Sigmoid colon (tissue), 4 donors: Measurements from ENCODE around the gene GRM7.

Experiments
- EP300 ChIP-seq, 4 donors: sonication (generic); formaldehyde crosslinking; IDR thresholded peaks; one replicate each; pipeline ENCODE4 v1.6.1; 2017; ENCODE audit warnings: antibody characterized with exemption in 4 of 4
- POLR2A ChIP-seq, 2 donors: fragments of 450-650 bp; IDR thresholded peaks; one replicate each; pipeline ENCODE4 v1.6.1; 2016; ENCODE audit warnings: antibody characterized with exemption in 2 of 2, mild to moderate bottlenecking in 2 of 2, moderate library complexity in 2 of 2
- TF ChIP-seq, protein P1 (sequence below), 4 experiments: fragments of 450-650 bp in 3 of 4; fragments of 200-600 bp in 1 of 4; IDR thresholded peaks; one replicate each; pipeline ENCODE4 v1.5.1; 2016 to 2019; ENCODE audit warnings: antibody characterized with exemption in 4 of 4, mild to moderate bottlenecking in 3 of 4, moderate library complexity in 2 of 4

GRCh38 chr3:7171493-7171892 lies 310.6 kb downstream of the GRM7 start:
- TF ChIP-seq POLR2A (IDR thresholded peaks at IDR 0.05) (no peak), EP300 (IDR thresholded peaks at IDR 0.05) (no peak)
- TF ChIP-seq, protein P1, sequence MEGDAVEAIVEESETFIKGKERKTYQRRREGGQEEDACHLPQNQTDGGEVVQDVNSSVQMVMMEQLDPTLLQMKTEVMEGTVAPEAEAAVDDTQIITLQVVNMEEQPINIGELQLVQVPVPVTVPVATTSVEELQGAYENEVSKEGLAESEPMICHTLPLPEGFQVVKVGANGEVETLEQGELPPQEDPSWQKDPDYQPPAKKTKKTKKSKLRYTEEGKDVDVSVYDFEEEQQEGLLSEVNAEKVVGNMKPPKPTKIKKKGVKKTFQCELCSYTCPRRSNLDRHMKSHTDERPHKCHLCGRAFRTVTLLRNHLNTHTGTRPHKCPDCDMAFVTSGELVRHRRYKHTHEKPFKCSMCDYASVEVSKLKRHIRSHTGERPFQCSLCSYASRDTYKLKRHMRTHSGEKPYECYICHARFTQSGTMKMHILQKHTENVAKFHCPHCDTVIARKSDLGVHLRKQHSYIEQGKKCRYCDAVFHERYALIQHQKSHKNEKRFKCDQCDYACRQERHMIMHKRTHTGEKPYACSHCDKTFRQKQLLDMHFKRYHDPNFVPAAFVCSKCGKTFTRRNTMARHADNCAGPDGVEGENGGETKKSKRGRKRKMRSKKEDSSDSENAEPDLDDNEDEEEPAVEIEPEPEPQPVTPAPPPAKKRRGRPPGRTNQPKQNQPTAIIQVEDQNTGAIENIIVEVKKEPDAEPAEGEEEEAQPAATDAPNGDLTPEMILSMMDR (IDR thresholded peaks at IDR 0.05) = no peak
